GM04504 (cell line): ENCODE data around the gene NBPF3.
A peak's percentile ranks its signal among the peaks of the same experiment; 100 is the strongest.

Experiments used
- DNase-seq: peaks from one replicate; pipeline ENCODE4 v3.0.0-alpha.2; 2012; ENCODE audit warnings: low read depth

Gene NBPF3

GRCh38 chr1:21494196-21494595, 54.3 kb downstream of the NBPF3 start:
- DNase-seq = no peak

GRCh38 chr1:21495225-21495820, 55.4 kb downstream of the NBPF3 start:
- DNase-seq = no peak

- DNase-seq = no peak
These were observed 56.1 kb downstream of the NBPF3 start for GRCh38 chr1:21496063-21496462.

- DNase-seq = no peak
These were observed 56.9 kb downstream of the NBPF3 start for GRCh38 chr1:21496886-21497285.

- DNase-seq = no peak
These were observed 57.6 kb downstream of the NBPF3 start for GRCh38 chr1:21497466-21498061.

- DNase-seq = no peak
These were observed 59.5 kb downstream of the NBPF3 start for GRCh38 chr1:21499283-21499950.

- DNase-seq = no peak
These were observed 63.9 kb downstream of the NBPF3 start for GRCh38 chr1:21503706-21504377.

GRCh38 chr1:21506804-21507203, 66.9 kb downstream of the NBPF3 start:
- no peak for DNase-seq

GRCh38 chr1:21507511-21508270, 67.8 kb downstream of the NBPF3 start:
- DNase-seq = no peak

- DNase-seq = no peak
These were observed 68.8 kb downstream of the NBPF3 start for GRCh38 chr1:21508580-21509350.

- no peak for DNase-seq
These were observed 69.6 kb downstream of the NBPF3 start, which contains the start of gene ALPL for GRCh38 chr1:21509351-21510112. Gene ALPL, plus strand, starts transcription at chr1:21509423. Its CDS starts 44,659 bp downstream, at chr1:21554082.

GRCh38 chr1:21510113-21510493, 70.2 kb downstream of the NBPF3 start:
- no peak for DNase-seq

GRCh38 chr1:21510885-21511578, 71.1 kb downstream of the NBPF3 start:
- no peak for DNase-seq

- DNase-seq = peak; percentile 91
These were observed 71.9 kb downstream of the NBPF3 start for GRCh38 chr1:21511579-21512522.

GRCh38 chr1:21514245-21514644, 74.3 kb downstream of the NBPF3 start:
- no peak for DNase-seq

GRCh38 chr1:21517161-21517589, 77.2 kb downstream of the NBPF3 start:
- DNase-seq = no peak

- no peak for DNase-seq
These were observed 77.9 kb downstream of the NBPF3 start for GRCh38 chr1:21517660-21518480.
